ENCODE results near the gene ARHGEF26. TPM values are rescaled to one million over a fixed set of nuclear protein-coding genes. Genes with fewer than 3 reads are reported as not detected.

ARHGEF26 gene
- polyA plus RNA-seq, 1 donor (not counting 4 experiments of a cell fraction or from before 2014, with no cell fraction given): 2.2 TPM

- no peak for TF ChIP-seq EZH2 (IDR thresholded peaks at IDR 0.05; ENCODE audit: low read length)
- dilution Hi-C loops (cut with MboI; ENCODE audit: extremely low pct_ligation_motif_present, low sequenced_read_pairs): no loop called here
- no peaks in the 10 kb centered on the region for H3K36me3 ChIP-seq (ENCODE audit: control insufficient read depth in 2 of 2, extremely low read depth in 1 of 2, insufficient read depth in 2 of 2, low read length in 2 of 2)
Observed at GRCh38 chr3:154100556-154100955, 20.6 kb upstream of the ARHGEF26 start.

DNA sequence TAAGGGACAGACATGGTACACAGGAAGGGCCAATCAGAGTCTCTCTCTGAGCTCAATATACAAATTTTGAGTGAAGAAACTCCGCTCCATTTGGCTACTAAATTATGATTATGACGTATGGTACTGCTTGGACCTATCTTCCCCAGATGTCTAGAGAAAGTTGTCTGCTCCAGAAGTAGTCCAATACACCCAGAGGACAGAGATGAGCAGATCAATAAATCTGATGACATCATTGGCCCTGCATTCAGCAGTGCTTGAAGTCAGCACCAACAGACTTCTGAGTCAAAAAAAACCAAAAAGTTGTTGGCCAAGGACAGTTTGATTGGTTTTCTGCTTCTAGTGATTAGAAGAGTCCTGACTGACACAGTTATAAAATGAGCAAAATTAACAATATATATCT lies 19.9 kb upstream of the ARHGEF26 start:
- H3K27me3 ChIP-seq (ENCODE audit: control insufficient read depth, extremely low read depth, insufficient read depth, low read length): no peaks in the 10 kb centered on the region
- dilution Hi-C loops (cut with MboI; ENCODE audit: extremely low pct_ligation_motif_present, low sequenced_read_pairs): no loop called here
- no peak overlapping the region for H3K4me3 ChIP-seq (ENCODE audit: control insufficient read depth in 2 of 3, extremely low read depth in 1 of 3, insufficient read depth in 2 of 3, low read depth in 1 of 3, low read length in 3 of 3)
- no peak for TF ChIP-seq CTCF (optimal IDR thresholded peaks at IDR 0.05 in 1 of 3, IDR thresholded peaks at IDR 0.05 in 1 of 3, conservative IDR thresholded peaks at IDR 0.05 in 1 of 3; ENCODE audit: extremely low read depth in 1 of 3, insufficient read depth in 2 of 3, low read length in 3 of 3)
- TF ChIP-seq EZH2 (IDR thresholded peaks at IDR 0.05; ENCODE audit: low read length): no peak
- H3K27ac ChIP-seq (ENCODE audit: control insufficient read depth, insufficient read depth, low read length): no peak overlapping the region
- H3K36me3 ChIP-seq (ENCODE audit: control insufficient read depth in 2 of 2, extremely low read depth in 1 of 2, insufficient read depth in 2 of 2, low read length in 2 of 2): no peaks in the 10 kb centered on the region
- no peak overlapping the region for H3K4me2 ChIP-seq (ENCODE audit: control insufficient read depth, extremely low read depth, insufficient read depth, low read depth, low read length)
- no peaks in the 10 kb centered on the region for H3K79me2 ChIP-seq (ENCODE audit: control insufficient read depth, insufficient read depth, low read length)
- H4K20me1 ChIP-seq (ENCODE audit: control insufficient read depth, extremely low read depth, insufficient read depth, low read length): no peaks in the 10 kb centered on the region
- H2AFZ ChIP-seq (ENCODE audit: control insufficient read depth, low read length): no peak overlapping the region
- DNase-seq (ENCODE audit: low read depth, low spot score): no peak
- no peak overlapping the region for H3K9ac ChIP-seq (ENCODE audit: control insufficient read depth, extremely low read depth, insufficient read depth, low read length)
- no peaks in the 10 kb centered on the region for H3K9me3 ChIP-seq (ENCODE audit: control insufficient read depth, low read depth, low read length)
- H3K9me1 ChIP-seq (ENCODE audit: control insufficient read depth, extremely low read depth, insufficient read depth, low read length): no peaks in the 10 kb centered on the region
- FAIRE-seq: no peak
- no peaks in the 10 kb centered on the region for H3K4me1 ChIP-seq (ENCODE audit: control insufficient read depth, extremely low read depth, insufficient read depth, low read length)

More at GRCh38 chr3:154100556-154100955, 20.6 kb upstream of the ARHGEF26 start:
- H3K79me2 ChIP-seq (ENCODE audit: control insufficient read depth, insufficient read depth, low read length): no peaks in the 10 kb centered on the region
- H4K20me1 ChIP-seq (ENCODE audit: control insufficient read depth, extremely low read depth, insufficient read depth, low read length): no peaks in the 10 kb centered on the region
- no peaks in the 10 kb centered on the region for H3K9me1 ChIP-seq (ENCODE audit: control insufficient read depth, extremely low read depth, insufficient read depth, low read length)
- DNase-seq (ENCODE audit: low read depth, low spot score): no peak
- no peaks in the 10 kb centered on the region for H3K4me1 ChIP-seq (ENCODE audit: control insufficient read depth, extremely low read depth, insufficient read depth, low read length)
- no peak overlapping the region for H2AFZ ChIP-seq (ENCODE audit: control insufficient read depth, low read length)
- H3K27ac ChIP-seq (ENCODE audit: control insufficient read depth, insufficient read depth, low read length): no peak overlapping the region
- H3K4me2 ChIP-seq (ENCODE audit: control insufficient read depth, extremely low read depth, insufficient read depth, low read depth, low read length): no peak overlapping the region
- H3K4me3 ChIP-seq (ENCODE audit: control insufficient read depth in 2 of 3, extremely low read depth in 1 of 3, insufficient read depth in 2 of 3, low read depth in 1 of 3, low read length in 3 of 3): no peak overlapping the region
- H3K9me3 ChIP-seq (ENCODE audit: control insufficient read depth, low read depth, low read length): no peaks in the 10 kb centered on the region
- no peak overlapping the region for H3K9ac ChIP-seq (ENCODE audit: control insufficient read depth, extremely low read depth, insufficient read depth, low read length)
- H3K27me3 ChIP-seq (ENCODE audit: control insufficient read depth, extremely low read depth, insufficient read depth, low read length): no peaks in the 10 kb centered on the region
- no peak for FAIRE-seq

DNA sequence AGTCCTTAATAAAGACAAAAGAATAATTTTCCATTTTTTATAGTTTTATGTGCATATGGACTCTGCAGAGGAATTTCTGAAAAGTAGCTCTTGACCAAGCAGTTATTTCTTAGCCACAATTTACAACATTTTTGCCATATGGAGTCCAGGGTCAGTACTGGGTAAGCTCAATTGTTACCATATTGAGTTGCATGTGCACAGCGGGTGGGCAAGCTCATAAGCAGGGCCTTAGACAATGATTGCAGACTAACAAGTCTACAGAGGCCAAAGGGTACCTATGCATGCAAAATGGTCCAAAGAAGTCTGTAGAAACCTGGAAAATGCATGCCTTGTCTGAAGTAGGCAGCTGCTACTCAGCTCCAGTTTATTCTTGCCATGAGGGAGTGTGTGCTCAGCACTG lies 19.0 kb upstream of the ARHGEF26 start:
- Histone ChIP-seq H3K27me3 (ENCODE audit: control insufficient read depth, extremely low read depth, insufficient read depth, low read length) (no peaks in the 10 kb centered on the region), H3K9ac (ENCODE audit: control insufficient read depth, extremely low read depth, insufficient read depth, low read length) (no peak overlapping the region), H3K4me3 (ENCODE audit: control insufficient read depth in 2 of 3, extremely low read depth in 1 of 3, insufficient read depth in 2 of 3, low read depth in 1 of 3, low read length in 3 of 3) (no peak overlapping the region), H3K79me2 (ENCODE audit: control insufficient read depth, insufficient read depth, low read length) (no peaks in the 10 kb centered on the region), H3K4me1 (ENCODE audit: control insufficient read depth, extremely low read depth, insufficient read depth, low read length) (no peaks in the 10 kb centered on the region), H3K4me2 (ENCODE audit: control insufficient read depth, extremely low read depth, insufficient read depth, low read depth, low read length) (no peak overlapping the region), H3K9me1 (ENCODE audit: control insufficient read depth, extremely low read depth, insufficient read depth, low read length) (no peaks in the 10 kb centered on the region), H3K27ac (ENCODE audit: control insufficient read depth, insufficient read depth, low read length) (no peak overlapping the region), H4K20me1 (ENCODE audit: control insufficient read depth, extremely low read depth, insufficient read depth, low read length) (no peaks in the 10 kb centered on the region), H2AFZ (ENCODE audit: control insufficient read depth, low read length) (no peak overlapping the region), H3K36me3 (ENCODE audit: control insufficient read depth in 2 of 2, extremely low read depth in 1 of 2, insufficient read depth in 2 of 2, low read length in 2 of 2) (no peaks in the 10 kb centered on the region), H3K9me3 (ENCODE audit: control insufficient read depth, low read depth, low read length) (no peaks in the 10 kb centered on the region)
- FAIRE-seq (no peak), DNase-seq (ENCODE audit: low read depth, low spot score) (no peak)
- TF ChIP-seq CTCF (optimal IDR thresholded peaks at IDR 0.05 in 1 of 3, IDR thresholded peaks at IDR 0.05 in 1 of 3, conservative IDR thresholded peaks at IDR 0.05 in 1 of 3; ENCODE audit: extremely low read depth in 1 of 3, insufficient read depth in 2 of 3, low read length in 3 of 3) (no peak), EZH2 (IDR thresholded peaks at IDR 0.05; ENCODE audit: low read length) (no peak)
- dilution Hi-C loops (cut with MboI; ENCODE audit: extremely low pct_ligation_motif_present, low sequenced_read_pairs): no loop called here

Data from keratinocyte (primary cell).